Sciatic nerve (tissue), 2 donors: ENCODE data around the gene BCL2L1. TPM values are rescaled to one million over a fixed set of nuclear protein-coding genes. Genes with fewer than 3 reads are reported as not detected.
"Not testable (repeated sequence)": the region's sequence is repeated elsewhere in the genome, so short reads cannot be mapped to it uniquely, and the experiment has no call there.

Experiments used
- ATAC-seq: fragments of 200-7000 bp; cut with Tn5 transposase; one replicate; pipeline ENCODE4 v1.9.1; 2020; ENCODE audit warnings: mild to moderate bottlenecking, moderate library complexity
- DNase-seq: peaks from one replicate; pipeline ENCODE4 v3.0.0-alpha.2; 2020; ENCODE audit warnings: low spot score
- intact Hi-C: fragments of 100-400 bp; cut with DNase I; formaldehyde crosslinking; loops from one replicate; pipeline ENCODE4 v1.14.2; 2022
- total RNA-seq: library from RNA; stranded (reverse); fragmentation: NEBNext Ultra II Directional; extraction: Animal tissue kit (Norgen Biotek cat#: 25700); gene quantifications from one replicate; pipeline ENCODE4 v1.2.1, GENCODE V29; 2021
- donor health status: DM: no; HTN: no; CAD: no.
- donor health status: DM: no; HTN: no; CAD: no.

Gene BCL2L1
- total RNA-seq, 1 donor from 2014 or later, result 112 TPM

GRCh38 chr20:31667315-31668285, 55.1 kb downstream of the BCL2L1 start:
- no peak for DNase-seq
- no peak for ATAC-seq
- intact Hi-C loops, result no loop called here

GRCh38 chr20:31666258-31667042, 56.2 kb downstream of the BCL2L1 start:
- ATAC-seq (peak; percentile 68), DNase-seq (peak; percentile 69)
- intact Hi-C loops, result no loop called here

GRCh38 chr20:31665753-31666152, 56.9 kb downstream of the BCL2L1 start:
- intact Hi-C loops, result no loop called here
- no peak for ATAC-seq

GRCh38 chr20:31664696-31665354, 57.8 kb downstream of the BCL2L1 start:
- peak; percentile 1 for ATAC-seq
- intact Hi-C loops, result no loop called here
- no peak for DNase-seq

More at GRCh38 chr20:31665753-31666152, 56.9 kb downstream of the BCL2L1 start:
- no peak for DNase-seq

GRCh38 chr20:31663838-31664695, 58.6 kb downstream of the BCL2L1 start:
- intact Hi-C loops, result no loop called here
- ATAC-seq (no peak), DNase-seq (no peak)

GRCh38 chr20:31663524-31663837, 59.2 kb downstream of the BCL2L1 start:
- DNase-seq (no peak), ATAC-seq (no peak)
- intact Hi-C loops, result no loop called here

- ATAC-seq, result no peak
- intact Hi-C loops, result no loop called here
- no peak for DNase-seq
Observed at GRCh38 chr20:31662372-31662854, 60.3 kb downstream of the BCL2L1 start.

GRCh38 chr20:31661625-31662371, 60.9 kb downstream of the BCL2L1 start:
- DNase-seq (peak; percentile 90), ATAC-seq (peak; percentile 89)
- intact Hi-C loops, result loop anchor here (2.0 kb wide), 1 partner anchor 59 kb away; no protein-coding TSS in a partner anchor

- no peak for ATAC-seq
- no peak for DNase-seq
Observed at GRCh38 chr20:31654534-31654933, 68.1 kb downstream of the BCL2L1 start.

GRCh38 chr20:31653561-31653960, 69.1 kb downstream of the BCL2L1 start:
- DNase-seq (no peak), ATAC-seq (no peak)
- intact Hi-C loops, result no loop called here

More at GRCh38 chr20:31654534-31654933, 68.1 kb downstream of the BCL2L1 start:
- intact Hi-C loops, result no loop called here

- no peak for DNase-seq
- intact Hi-C loops, result no loop called here
- no peak for ATAC-seq
Observed at GRCh38 chr20:31652917-31653396, 69.7 kb downstream of the BCL2L1 start.

- intact Hi-C loops, DNase-seq, ATAC-seq: not testable (repeated sequence)
Observed at GRCh38 chr20:31648104-31648503, 74.6 kb downstream of the BCL2L1 start.

- ATAC-seq (no peak), DNase-seq (no peak)
Observed at GRCh38 chr20:31644701-31645100, 78.0 kb downstream of the BCL2L1 start.

GRCh38 chr20:31643522-31643921, 79.1 kb downstream of the BCL2L1 start:
- intact Hi-C loops, result no loop called here
- ATAC-seq (no peak), DNase-seq (no peak)

More at GRCh38 chr20:31644701-31645100, 78.0 kb downstream of the BCL2L1 start:
- intact Hi-C loops, result no loop called here

- ATAC-seq (no peak), DNase-seq (no peak)
- intact Hi-C loops, result no loop called here
Observed at GRCh38 chr20:31642837-31643236, 79.8 kb downstream of the BCL2L1 start.

GRCh38 chr20:31641391-31641790, 81.3 kb downstream of the BCL2L1 start:
- ATAC-seq (no peak), DNase-seq (no peak)
- intact Hi-C loops, result no loop called here

GRCh38 chr20:31640259-31640658, 82.4 kb downstream of the BCL2L1 start:
- DNase-seq (no peak), ATAC-seq (no peak)
- intact Hi-C loops, result no loop called here
